Nephron progenitor cell (in vitro differentiated cells): ENCODE data around the gene CHPF.

Source experiments
- DNase-seq: peaks from one replicate; pipeline ENCODE4 v3.0.0; 2021
- H3K27ac Mint-ChIP-seq: 2 replicates; pipeline ENCODE4 v1.8.0; 2021; ENCODE audit warnings: mild to moderate bottlenecking, moderate library complexity, mixed read lengths
- H3K27me3 Mint-ChIP-seq: 2 replicates; pipeline ENCODE4 v1.8.0; 2021; ENCODE audit warnings: mild to moderate bottlenecking, low read depth, mixed read lengths; ENCODE audit not compliant: poor library complexity
- H3K36me3 Mint-ChIP-seq: 2 replicates; pipeline ENCODE4 v1.8.0; 2021; ENCODE audit warnings: low read depth, mixed read lengths
- H3K4me1 Mint-ChIP-seq: 2 replicates; pipeline ENCODE4 v1.8.0; 2021; ENCODE audit warnings: mixed read lengths
- H3K4me3 Mint-ChIP-seq: 2 replicates; pipeline ENCODE4 v1.8.0; 2021; ENCODE audit warnings: mild to moderate bottlenecking, moderate library complexity, mixed read lengths
- H3K9me3 Mint-ChIP-seq: 2 replicates; pipeline ENCODE4 v1.8.0; 2021; ENCODE audit warnings: mild to moderate bottlenecking, moderate library complexity, mixed read lengths
- CTCF ChIP-seq: fragments of 200-600 bp; sonication (generic); IDR thresholded peaks from 2 replicates; pipeline ENCODE4 v1.5.0; 2021; ENCODE audit warnings: antibody characterized with exemption

CHPF gene

GRCh38 chr2:219532378-219532649 lies 11.3 kb downstream of the CHPF start:
- DNase-seq = no peak
- Mint-ChIP-seq H3K27me3 (peaks cover 51% of the 10 kb centered on the region), H3K27ac (no peak overlapping the region), H3K4me3 (no peak overlapping the region), H3K4me1 (peaks cover 45% of the 10 kb centered on the region), H3K9me3 (no peaks in the 10 kb centered on the region), H3K36me3 (no peaks in the 10 kb centered on the region)
- no peak for TF ChIP-seq CTCF

DNA sequence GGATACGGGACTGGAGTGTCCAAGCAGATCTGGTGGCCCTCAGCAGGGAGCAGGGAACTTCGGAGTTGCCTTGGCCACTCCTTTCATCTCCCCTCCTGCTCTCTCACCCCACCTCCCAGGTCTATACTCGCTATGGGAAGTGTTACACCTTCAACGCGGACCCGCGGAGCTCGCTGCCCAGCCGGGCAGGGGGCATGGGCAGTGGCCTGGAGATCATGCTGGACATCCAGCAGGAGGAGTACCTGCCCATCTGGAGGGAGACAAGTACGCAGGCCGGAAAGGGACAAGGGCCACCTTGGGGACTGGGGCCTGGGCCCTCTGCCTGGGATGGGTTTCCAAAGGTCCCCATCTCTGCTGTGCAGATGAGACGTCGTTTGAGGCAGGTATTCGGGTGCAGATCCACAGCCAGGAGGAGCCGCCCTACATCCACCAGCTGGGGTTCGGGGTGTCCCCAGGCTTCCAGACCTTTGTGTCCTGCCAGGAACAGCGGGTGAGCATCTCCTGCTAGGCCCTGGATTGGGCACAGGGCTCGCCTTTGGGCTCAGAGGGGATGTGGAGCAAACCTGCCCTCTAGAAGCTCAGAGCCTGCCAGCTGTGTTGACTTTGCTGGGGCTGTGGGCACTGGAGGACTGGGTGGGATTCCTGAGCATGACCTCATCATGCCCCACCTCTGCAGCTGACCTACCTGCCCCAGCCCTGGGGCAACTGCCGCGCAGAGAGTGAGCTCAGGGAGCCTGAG lies 11.8 kb downstream of the CHPF start:
- no peak for TF ChIP-seq CTCF
- Mint-ChIP-seq H3K4me1 (peaks cover 45% of the 10 kb centered on the region), H3K36me3 (no peaks in the 10 kb centered on the region), H3K9me3 (no peaks in the 10 kb centered on the region), H3K27ac (no peak overlapping the region), H3K4me3 (no peak overlapping the region), H3K27me3 (peaks cover 56% of the 10 kb centered on the region)
- no peak for DNase-seq

GRCh38 chr2:219530048-219530963 lies 13.3 kb downstream of the CHPF start:
- H3K4me1 Mint-ChIP-seq = peaks cover 49% of the 10 kb centered on the region

DNA sequence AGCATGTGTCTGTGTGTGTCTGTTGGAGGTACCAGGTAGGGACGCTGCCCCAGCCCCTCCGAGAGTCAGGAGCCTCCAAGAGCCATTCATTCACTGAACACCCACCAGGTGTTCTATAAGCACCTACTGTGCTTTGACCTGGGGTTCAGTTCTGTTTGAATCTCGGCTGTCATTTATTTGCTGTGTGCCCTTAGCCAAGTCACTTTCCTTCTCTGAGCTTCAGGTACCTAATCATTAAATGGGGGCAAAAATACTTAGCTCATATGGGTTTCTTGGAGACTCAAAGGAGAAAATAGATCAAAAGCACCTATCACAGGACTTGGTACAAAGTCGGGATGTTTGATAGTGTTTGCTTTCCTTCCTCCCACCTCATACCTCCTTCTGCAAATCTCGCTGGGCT lies 16.1 kb downstream of the CHPF start:
- no peak for TF ChIP-seq CTCF
- Mint-ChIP-seq H3K36me3 (no peaks in the 10 kb centered on the region), H3K27me3 (peaks cover 62% of the 10 kb centered on the region), H3K27ac (no peak overlapping the region), H3K4me1 (peaks cover 58% of the 10 kb centered on the region), H3K4me3 (peak overlapping the region; percentile 34), H3K9me3 (no peaks in the 10 kb centered on the region)
- no peak for DNase-seq

More at GRCh38 chr2:219530048-219530963, 13.3 kb downstream of the CHPF start:
- Mint-ChIP-seq H3K36me3 (no peaks in the 10 kb centered on the region), H3K4me3 (peak overlapping the region; percentile 42), H3K27me3 (peaks cover 62% of the 10 kb centered on the region), H3K27ac (no peak overlapping the region), H3K9me3 (no peaks in the 10 kb centered on the region)
- TF ChIP-seq CTCF = peak; percentile 97
- DNase-seq = peak; percentile 96

DNA sequence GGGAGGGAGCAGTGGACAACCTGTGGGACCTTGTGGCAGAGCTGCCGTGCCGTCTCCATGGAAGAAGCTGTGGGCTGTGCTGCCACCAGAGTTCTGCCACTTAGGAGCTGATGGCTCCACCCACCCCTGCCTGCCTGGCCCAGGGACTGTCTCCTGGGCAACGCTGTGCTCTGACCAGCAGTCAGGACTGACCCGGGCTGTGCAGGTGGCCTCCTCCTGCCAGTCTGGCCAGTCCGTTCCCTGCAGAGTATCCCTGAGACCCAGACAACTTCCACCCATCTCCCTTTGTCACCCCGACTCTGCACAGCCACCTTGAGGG lies 16.6 kb downstream of the CHPF start:
- Mint-ChIP-seq H3K4me1 (peaks cover 60% of the 10 kb centered on the region), H3K9me3 (no peaks in the 10 kb centered on the region), H3K36me3 (no peaks in the 10 kb centered on the region), H3K27ac (no peak overlapping the region), H3K4me3 (peak overlapping the region; percentile 34), H3K27me3 (peaks cover 64% of the 10 kb centered on the region)
- no peak for DNase-seq
- TF ChIP-seq CTCF = no peak
